GM21367 (cell line): Measurements from ENCODE around the gene PHKG2.
"Not testable (repeated sequence)": the region's sequence is repeated elsewhere in the genome, so short reads cannot be mapped to it uniquely, and the experiment has no call there.

ENCODE experiments used
- ATAC-seq: cut with Tn5 transposase; IDR thresholded peaks from one replicate; pipeline ENCODE4 v1.9.1; 2021; ENCODE audit not compliant: unreplicated experiment

PHKG2 gene, protein sequence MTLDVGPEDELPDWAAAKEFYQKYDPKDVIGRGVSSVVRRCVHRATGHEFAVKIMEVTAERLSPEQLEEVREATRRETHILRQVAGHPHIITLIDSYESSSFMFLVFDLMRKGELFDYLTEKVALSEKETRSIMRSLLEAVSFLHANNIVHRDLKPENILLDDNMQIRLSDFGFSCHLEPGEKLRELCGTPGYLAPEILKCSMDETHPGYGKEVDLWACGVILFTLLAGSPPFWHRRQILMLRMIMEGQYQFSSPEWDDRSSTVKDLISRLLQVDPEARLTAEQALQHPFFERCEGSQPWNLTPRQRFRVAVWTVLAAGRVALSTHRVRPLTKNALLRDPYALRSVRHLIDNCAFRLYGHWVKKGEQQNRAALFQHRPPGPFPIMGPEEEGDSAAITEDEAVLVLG

DNA sequence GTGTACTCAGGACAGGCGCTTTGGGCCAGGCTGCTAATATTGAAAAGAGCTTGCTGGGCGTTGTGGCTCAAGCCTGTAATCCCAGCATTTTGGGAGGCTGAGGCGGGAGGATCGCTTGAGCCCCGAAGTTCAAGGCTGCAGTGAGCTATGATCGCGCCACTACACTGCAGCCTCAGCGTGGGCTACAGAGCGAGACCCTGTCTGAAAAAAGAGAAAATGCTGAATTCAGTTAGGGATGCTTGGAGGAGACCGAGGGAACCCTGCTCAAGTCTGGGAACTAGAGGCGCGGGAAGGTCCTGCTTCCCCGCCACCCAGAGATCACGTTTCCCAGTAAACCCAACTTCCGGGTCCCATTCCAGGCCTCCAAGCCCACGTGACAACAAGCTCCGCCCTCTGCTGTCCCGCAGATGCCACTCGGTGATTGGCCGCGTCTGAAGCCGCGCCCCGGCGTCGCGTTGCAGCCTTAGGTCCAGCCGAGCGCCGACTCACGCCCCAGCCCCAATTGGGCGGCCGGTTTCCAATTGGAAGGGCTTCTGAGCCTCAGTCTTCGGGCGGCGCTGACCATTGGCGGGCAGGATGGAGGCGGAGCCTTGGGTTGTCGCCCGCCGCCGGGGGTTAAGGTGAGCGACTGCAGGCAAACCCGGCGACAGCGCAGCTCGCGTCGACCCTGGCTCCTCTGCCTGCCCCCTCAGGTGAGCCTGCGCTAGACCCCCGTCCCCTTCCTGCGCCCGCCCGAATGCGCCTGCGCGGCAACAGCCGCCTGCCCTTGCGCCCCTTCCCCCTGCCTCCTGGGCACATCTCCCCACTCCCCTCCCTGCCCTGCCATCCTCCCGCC, at the start of gene PHKG2:
PHKG2 (plus strand) TSS at position 627 of the 835 bp plus-strand sequence. CDS start 396 bp downstream, outside the sequence.
- peak; percentile 89 for ATAC-seq

DNA sequence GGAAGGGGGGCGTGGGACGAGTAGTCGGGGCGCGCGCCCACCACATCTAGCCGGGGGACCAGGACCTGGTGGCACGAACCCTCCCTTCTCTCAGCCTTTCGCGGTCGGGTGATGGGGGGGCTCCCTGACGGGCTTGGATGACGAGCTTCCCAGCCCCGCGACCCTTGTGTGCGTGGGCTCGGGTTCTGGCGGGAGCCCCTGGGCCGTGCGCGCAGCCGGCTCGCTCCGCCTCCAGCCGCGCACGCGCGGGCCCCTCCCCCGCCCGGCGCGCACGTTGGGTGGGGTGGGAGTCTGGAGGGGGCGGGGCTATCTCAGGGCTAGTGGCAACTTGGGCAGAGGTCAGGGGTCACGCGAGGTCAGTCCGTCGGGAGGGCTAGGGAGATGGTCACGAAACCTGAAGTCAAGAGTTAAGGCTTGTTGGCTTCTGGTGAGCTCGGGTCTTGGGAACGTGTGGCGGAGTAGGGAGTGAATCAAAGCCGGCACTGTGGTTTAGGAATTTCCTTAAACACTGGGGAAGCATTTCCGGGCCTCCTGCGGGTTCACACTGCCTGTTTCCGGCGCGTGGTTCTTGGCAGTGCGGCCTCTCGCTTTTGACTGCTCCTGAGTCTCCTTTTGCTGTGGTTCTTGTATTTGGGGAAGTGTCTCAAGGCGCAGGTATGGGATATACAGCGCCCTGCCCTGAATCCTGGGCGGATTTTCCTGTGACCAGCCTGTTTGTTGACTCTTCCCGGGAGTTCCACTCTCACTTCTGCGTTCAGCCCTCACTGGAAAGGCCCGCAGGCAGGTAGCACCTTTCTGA, 49.2 kb upstream of the PHKG2 start, which contains the start of gene SRCAP:
SRCAP (plus strand) TSS at position 356 of the 799 bp plus-strand sequence. CDS start 1,654 bp downstream, outside the sequence.
- peak; percentile 31 for ATAC-seq

DNA sequence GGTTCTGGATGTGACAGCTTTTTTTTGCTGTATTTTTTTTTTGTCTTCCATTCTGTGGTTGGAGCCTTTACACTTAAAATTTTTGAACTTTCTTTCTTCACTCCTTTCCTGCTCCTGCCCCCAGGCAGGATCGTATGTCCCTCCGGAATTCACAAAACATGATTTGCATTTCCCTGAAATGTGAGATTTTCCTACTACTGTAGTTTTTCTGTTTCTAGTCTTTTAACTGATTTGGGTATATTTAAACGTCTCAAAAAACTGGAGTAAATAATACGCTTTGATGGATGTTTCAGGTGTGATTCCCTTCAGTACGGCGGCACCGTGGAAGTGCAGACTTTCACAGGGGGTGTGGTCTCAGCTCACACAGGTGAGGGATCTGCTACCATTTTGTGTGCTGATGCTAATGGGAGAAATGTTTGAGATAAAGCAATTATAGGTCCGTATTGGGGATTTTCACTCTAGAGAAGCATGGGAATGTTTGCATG, 48.6 kb upstream of the PHKG2 start:
- ATAC-seq, result no peak

DNA sequence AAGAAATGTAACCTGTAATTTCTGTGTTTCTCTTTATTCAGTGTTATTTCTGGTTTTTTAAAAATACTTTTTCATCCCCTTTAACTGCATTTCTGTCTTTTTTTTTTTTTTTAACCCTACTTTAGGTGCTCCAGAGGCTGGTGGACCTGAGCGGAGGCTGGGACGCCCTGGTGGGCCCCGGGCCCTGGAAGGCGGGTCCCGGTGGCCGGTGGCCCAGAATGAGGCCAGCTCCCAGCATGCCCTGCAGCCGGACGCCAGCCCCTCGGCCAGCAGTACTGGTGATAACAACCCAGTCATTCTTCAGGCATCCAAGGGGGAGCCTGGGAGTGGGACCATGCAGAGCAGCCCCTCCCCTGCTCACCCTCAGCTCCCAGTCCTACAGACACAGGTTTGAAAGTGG, 47.7 kb upstream of the PHKG2 start:
- ATAC-seq, result no peak

DNA sequence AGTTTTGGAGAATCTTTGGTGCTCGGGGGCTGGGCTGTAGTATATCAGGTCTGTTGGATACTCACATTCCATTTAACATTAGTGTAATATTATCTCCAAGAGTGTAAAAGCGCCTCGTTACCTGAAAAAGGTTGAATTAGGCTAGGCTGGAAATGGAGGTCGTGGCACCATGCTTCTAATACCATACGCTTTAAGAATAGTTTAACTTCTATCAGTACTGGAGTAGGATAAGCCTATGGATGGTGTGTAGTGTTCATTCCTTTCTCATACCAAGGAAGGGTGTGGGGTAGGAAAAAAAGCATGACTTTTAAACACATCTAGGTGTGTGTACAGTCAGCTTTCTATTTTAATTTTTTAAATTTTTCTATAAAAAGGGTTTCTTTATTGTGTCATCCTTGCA, 47.3 kb upstream of the PHKG2 start:
- ATAC-seq, result no peak

DNA sequence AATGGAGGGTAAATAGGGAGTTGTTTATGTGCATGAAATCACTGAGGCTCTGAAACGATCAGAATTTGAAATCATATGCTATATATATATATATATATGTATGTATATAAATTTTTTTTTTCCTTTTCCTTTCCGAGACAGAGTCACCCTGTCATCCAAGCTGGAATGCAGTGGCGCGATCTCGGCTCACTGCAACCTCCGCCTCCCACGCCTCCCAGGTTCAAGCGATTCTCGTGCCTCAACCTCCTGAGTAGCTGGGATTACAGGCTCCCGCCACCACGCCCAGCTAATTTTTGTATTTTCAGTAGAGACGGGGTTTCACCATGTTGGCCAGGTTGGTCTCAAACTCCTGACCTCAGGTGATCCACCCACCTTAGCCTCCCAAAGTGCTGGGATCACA, 45.2 kb upstream of the PHKG2 start:
- ATAC-seq, result not testable (repeated sequence)

DNA sequence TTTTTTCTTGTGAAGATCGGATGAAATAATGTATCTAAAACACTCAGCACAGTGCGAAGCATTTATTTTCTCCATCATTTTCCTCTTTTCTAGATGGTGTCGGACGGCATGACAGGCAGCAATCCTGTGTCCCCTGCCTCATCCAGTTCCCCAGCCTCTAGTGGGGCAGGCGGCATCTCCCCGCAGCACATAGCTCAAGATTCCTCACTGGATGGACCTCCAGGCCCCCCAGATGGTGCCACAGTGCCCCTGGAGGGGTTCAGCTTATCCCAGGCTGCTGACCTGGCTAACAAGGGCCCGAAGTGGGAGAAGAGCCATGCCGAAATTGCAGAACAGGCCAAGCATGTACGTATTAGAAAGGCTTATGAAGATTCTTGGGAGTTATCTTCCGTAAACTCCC, 44.3 kb upstream of the PHKG2 start:
- ATAC-seq, result no peak

DNA sequence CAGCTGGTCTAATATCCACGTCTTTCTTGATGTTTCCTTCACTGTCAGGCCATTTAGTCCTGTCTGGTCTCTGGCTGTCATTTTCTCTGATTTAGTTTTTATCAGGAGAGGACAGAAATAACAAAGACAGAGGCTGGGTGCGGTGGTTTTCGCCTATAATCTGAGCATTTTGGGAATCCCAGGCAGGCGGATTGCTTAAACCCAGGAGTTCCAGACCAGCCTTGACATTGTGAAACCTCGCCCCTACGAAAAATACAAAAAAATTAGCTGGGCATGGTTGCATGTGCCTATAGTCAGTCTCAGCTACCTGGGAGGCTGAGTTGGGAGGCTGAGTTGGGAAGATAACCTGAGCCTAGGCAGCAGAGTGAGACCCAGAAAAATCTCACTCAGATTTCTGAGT, 42.2 kb upstream of the PHKG2 start:
- no peak for ATAC-seq

DNA sequence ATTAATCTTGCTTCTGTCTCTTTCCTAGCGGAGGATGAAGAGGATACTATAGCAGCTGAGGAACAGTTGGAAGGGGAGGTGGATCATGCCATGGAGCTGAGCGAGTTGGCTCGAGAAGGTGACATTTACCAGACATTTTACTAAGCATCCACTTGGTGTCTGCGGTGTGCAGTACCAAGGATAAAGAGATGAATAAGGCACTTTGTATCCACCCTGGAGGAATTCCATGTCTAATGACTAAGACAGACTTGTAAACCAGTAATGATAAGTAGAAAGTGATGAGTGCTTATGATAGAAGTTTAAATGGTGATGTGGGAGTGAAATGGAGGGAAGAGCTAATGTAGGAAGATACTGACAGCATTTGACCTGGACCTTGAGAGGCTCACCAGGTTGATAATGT, 37.3 kb upstream of the PHKG2 start:
- ATAC-seq, result no peak

DNA sequence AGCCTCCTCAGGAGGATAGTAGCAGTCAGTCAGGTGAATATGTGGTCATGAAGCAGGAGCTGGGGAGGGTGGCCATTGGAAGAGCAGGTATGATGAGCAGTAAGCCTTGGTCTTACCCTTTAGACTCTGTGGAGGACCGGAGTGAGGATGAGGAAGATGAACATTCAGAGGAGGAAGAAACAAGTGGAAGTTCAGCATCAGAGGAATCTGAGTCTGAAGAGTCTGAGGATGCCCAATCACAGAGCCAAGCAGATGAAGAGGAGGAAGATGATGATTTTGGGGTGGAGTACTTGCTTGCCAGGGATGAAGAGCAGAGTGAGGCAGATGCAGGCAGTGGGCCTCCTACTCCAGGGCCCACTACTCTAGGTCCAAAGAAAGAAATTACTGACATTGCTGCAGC, 36.5 kb upstream of the PHKG2 start:
- no peak for ATAC-seq

DNA sequence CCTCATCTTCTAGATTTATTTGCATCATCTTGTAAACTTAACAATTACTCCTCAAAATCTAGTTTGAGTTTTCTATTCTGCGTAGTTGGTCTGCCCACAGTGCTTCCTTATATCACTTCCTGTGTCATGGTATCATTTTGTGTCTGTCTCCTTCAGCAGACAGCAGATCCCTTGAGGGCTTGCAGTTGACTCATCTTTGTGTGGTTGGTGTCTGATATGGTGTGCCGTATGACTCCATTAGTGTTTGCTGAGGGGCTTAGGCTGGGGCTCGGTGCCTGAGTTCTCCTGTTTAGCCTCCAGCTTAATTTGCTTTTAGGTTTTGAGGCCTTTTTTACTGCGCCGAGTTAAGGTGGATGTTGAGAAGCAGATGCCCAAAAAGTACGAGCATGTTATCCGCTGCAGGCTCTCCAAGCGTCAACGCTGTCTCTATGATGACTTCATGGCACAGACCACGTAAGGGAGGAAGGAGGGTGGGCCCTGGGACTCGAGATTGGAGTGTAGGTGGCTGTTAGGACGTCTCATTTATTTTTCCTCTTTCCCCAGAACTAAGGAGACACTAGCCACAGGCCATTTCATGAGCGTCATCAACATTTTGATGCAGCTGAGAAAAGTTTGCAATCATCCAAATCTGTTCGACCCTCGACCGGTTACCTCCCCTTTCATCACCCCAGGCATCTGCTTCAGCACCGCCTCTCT, 32.3 kb upstream of the PHKG2 start:
- ATAC-seq, result no peak

DNA sequence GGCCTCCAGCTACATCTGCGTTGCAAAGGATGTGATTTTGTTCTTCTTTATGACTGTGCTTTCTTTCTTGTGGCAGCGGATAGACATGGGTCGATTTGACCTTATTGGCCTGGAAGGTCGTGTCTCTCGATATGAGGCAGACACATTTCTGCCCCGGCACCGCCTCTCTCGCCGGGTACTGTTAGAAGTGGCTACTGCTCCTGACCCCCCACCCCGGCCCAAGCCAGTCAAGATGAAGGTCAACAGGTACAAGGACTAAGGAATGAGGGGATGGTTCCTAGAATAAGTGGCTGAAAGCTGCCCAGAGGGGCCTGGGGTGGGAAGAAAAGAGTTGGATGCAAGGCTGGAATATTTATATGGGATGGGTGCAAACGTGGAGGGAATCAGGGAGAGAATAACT, 28.1 kb upstream of the PHKG2 start:
- ATAC-seq, result no peak

DNA sequence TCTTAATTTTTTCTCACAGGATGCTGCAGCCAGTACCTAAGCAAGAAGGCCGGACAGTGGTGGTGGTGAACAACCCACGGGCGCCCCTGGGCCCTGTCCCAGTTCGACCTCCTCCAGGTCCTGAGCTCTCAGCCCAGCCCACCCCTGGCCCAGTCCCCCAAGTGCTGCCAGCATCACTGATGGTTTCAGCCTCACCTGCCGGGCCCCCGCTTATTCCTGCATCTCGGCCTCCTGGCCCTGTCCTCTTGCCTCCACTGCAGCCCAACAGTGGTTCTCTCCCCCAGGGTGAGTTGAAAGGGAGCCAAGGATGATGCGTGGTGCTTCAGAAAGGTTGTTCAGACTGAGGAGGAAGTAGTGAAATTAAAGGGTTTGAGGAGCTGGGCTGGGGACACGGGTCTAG, 27.5 kb upstream of the PHKG2 start:
- ATAC-seq, result no peak

DNA sequence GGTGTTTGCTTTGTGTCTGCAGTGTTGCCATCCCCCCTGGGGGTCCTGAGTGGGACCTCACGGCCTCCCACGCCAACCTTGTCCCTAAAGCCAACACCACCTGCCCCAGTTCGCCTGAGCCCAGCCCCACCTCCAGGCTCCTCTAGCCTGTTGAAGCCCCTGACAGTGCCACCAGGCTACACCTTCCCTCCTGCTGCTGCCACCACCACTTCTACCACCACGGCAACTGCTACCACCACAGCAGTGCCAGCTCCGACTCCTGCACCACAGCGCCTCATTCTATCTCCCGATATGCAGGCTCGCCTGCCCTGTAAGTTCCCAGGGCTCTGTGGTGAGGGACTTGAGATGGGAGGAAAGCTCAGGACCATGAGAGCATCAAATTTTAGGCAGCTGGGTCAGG, 27.1 kb upstream of the PHKG2 start:
- ATAC-seq, result no peak

DNA sequence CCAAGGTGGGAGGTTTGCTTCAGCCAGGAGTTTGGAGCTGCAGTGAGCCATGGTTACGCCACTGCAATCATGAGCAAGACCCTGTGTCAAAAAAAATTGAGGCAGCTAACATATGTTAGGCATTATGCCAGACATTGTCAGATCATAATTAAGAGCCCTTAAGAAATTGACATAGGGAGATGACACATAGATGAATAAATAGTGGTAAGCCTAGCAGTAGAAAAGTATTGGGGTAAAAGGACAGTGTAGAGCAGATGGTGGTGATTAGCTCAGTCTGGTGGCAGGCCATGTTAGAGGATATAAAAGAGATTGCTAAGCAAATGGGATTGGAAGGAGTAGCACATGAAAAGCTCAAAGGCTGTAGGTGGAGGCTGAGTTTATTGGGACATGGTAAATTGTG, 26.6 kb upstream of the PHKG2 start:
- no peak for ATAC-seq

DNA sequence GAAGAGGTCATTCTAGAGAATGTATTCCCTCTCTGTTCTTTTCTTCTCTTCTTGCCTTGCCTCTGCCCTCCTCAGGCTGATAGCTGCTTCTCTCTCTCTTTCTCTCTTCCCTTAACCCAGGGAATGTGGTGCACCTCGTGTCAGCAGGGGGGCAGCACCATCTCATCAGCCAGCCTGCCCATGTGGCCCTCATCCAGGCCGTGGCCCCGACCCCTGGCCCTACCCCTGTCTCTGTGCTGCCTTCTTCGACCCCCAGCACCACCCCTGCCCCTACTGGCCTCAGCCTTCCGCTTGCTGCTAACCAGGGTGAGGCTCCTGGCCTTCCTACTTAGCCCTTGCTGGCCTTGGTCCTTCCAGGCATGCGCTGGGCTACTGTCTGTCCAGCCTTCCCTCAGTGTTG, 25.8 kb upstream of the PHKG2 start:
- no peak for ATAC-seq

DNA sequence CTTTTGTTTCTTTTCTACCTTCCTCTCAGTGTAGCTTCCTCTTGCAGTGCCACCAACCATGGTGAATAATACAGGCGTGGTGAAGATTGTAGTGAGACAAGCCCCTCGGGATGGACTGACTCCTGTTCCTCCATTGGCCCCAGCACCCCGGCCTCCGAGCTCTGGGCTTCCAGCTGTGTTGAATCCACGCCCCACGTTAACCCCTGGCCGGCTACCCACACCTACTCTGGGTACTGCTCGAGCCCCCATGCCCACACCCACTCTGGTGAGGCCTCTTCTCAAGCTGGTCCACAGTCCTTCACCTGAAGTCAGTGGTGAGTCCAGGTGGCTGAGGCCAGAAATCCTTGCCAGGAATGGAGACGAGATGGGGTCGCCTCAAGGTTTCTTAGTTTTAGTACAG, 25.3 kb upstream of the PHKG2 start:
- ATAC-seq, result no peak

DNA sequence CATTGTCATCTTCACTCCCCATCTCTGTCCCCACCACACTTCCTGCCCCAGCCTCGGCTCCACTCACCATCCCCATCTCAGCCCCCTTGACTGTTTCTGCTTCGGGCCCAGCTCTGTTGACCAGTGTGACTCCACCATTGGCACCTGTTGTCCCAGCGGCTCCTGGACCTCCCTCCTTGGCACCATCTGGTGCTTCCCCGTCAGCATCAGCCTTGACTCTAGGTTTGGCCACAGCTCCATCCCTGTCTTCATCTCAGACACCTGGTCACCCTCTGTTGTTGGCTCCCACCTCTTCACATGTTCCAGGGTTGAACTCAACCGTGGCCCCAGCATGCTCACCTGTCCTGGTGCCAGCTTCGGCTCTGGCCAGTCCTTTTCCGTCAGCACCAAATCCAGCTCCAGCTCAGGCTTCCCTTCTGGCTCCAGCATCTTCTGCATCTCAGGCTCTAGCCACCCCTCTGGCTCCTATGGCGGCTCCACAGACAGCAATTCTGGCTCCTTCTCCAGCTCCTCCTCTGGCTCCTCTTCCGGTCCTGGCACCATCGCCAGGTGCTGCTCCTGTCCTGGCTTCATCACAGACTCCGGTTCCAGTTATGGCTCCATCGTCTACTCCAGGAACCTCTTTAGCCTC, 24.4 kb upstream of the PHKG2 start:
- ATAC-seq, result no peak

DNA sequence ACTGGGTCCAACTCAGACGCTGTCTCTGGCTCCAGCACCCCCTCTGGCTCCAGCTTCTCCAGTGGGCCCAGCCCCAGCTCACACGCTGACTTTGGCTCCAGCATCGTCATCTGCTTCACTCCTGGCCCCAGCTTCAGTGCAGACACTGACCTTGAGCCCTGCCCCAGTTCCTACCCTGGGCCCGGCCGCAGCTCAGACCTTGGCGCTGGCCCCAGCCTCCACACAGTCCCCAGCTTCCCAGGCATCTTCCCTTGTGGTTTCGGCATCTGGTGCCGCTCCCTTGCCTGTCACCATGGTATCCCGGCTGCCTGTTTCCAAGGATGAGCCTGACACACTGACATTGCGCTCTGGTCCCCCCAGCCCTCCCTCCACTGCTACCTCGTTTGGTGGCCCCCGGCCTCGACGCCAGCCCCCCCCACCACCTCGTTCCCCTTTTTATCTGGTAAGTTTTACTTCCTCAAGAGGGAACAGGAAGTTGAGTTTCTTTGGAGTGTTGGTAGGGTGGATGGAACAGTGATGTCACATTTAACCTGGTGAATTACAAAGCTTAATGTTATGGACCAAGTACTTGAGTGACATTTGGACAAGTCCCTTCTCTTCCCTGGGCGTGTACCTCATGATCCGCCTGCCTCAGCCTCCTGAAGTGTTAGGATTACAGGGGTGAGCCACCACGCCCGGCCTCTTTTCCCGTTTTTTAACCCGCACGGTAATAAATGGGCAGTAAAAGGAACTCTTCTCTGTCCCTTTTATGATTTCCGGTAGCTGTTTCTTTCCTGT, 23.4 kb upstream of the PHKG2 start:
- no peak for ATAC-seq
